Mesenchymal stem cell (in vitro differentiated cells and primary cell): ENCODE results near the gene KIF26B.

Experiments
- DNase-seq: peaks from one replicate; pipeline ENCODE4 v3.0.0-alpha.2; 2013
- H2AFZ ChIP-seq: one replicate; pipeline ENCODE4 v1.6.1; 2013; ENCODE audit warnings: low read depth, mild to moderate bottlenecking, control low read depth, inconsistent platforms, low read length, moderate library complexity
- H2AK5ac ChIP-seq: 2 replicates; pipeline ENCODE4 v1.6.1; 2013; ENCODE audit warnings: low read length, moderate library complexity, mild to moderate bottlenecking, inconsistent platforms; ENCODE audit not compliant: severe bottlenecking
- H2BK120ac ChIP-seq: one replicate; pipeline ENCODE4 v1.6.1; 2013; ENCODE audit warnings: low read depth, mild to moderate bottlenecking, inconsistent platforms, low read length, moderate library complexity
- H2BK12ac ChIP-seq, 2 experiments: one replicate each; pipeline ENCODE4 v1.6.1; 2013; ENCODE audit warnings: inconsistent platforms in 2 of 2, low read length in 2 of 2, mild to moderate bottlenecking in 2 of 2, moderate library complexity in 2 of 2, control low read depth in 1 of 2
- H2BK15ac ChIP-seq: one replicate; pipeline ENCODE4 v1.6.1; 2013; ENCODE audit warnings: mild to moderate bottlenecking, low read depth, inconsistent platforms; ENCODE audit not compliant: poor library complexity, severe bottlenecking
- H2BK5ac ChIP-seq: 2 replicates; pipeline ENCODE4 v1.6.1; 2013; ENCODE audit warnings: low read depth, mild to moderate bottlenecking, low read length, control low read depth, inconsistent platforms; ENCODE audit not compliant: poor library complexity, severe bottlenecking
- H3K14ac ChIP-seq, 2 experiments: one replicate each; pipeline ENCODE4 v1.6.1; 2013; ENCODE audit warnings: inconsistent platforms in 2 of 2, low read length in 2 of 2, control low read depth in 1 of 2, mild to moderate bottlenecking in 1 of 2, moderate library complexity in 1 of 2
- H3K18ac ChIP-seq, 2 experiments: one replicate each; pipeline ENCODE4 v1.6.1; 2013; ENCODE audit warnings: inconsistent platforms in 2 of 2, low read length in 2 of 2, control low read depth in 1 of 2, low read depth in 1 of 2, mild to moderate bottlenecking in 1 of 2
- H3K23ac ChIP-seq, 2 experiments: one replicate each; pipeline ENCODE4 v1.6.1; 2013; ENCODE audit warnings: inconsistent platforms in 2 of 2, low read length in 2 of 2, mild to moderate bottlenecking in 2 of 2, moderate library complexity in 2 of 2, control low read depth in 1 of 2
- H3K27ac ChIP-seq: 2 replicates; pipeline ENCODE4 v1.5.1; 2013; ENCODE audit warnings: mild to moderate bottlenecking, moderate library complexity, low read length, control low read depth, inconsistent platforms; ENCODE audit not compliant: poor library complexity, severe bottlenecking
- H3K27me3 ChIP-seq, 2 experiments: 2 replicates each; pipeline versions ENCODE4 v1.6.1 to v1.7.0; 2013; ENCODE audit warnings: low read length in 2 of 2, mild to moderate bottlenecking in 2 of 2, moderate library complexity in 2 of 2, control low read depth in 1 of 2, inconsistent platforms in 1 of 2; ENCODE audit not compliant: control insufficient read depth in 1 of 2, insufficient read depth in 1 of 2
- H3K36me3 ChIP-seq, 2 experiments: 2 replicates each; pipeline versions ENCODE4 v1.6.1 to v1.7.0; 2013; ENCODE audit warnings: low read length in 2 of 2, control low read depth in 1 of 2, inconsistent platforms in 1 of 2, low read depth in 1 of 2, mild to moderate bottlenecking in 1 of 2; ENCODE audit not compliant: insufficient read depth in 2 of 2, control insufficient read depth in 1 of 2
- H3K4ac ChIP-seq, 2 experiments: one replicate each; pipeline ENCODE4 v1.6.1; 2013; ENCODE audit warnings: inconsistent platforms in 2 of 2, low read length in 2 of 2, mild to moderate bottlenecking in 2 of 2, moderate library complexity in 2 of 2, control low read depth in 1 of 2, low read depth in 1 of 2
- H3K4me1 ChIP-seq: 2 replicates; pipeline ENCODE4 v1.6.1; 2013; ENCODE audit warnings: low read depth, low read length, control low read depth; ENCODE audit not compliant: control insufficient read depth, insufficient read depth
- H3K4me2 ChIP-seq: 2 replicates; pipeline ENCODE4 v1.6.1; 2013; ENCODE audit warnings: low read length, mild to moderate bottlenecking, inconsistent platforms; ENCODE audit not compliant: poor library complexity, severe bottlenecking
- H3K4me3 ChIP-seq, 2 experiments: 2 replicates each; pipeline versions ENCODE4 v1.5.1 to v1.7.0; 2013; ENCODE audit warnings: low read length in 2 of 2, mild to moderate bottlenecking in 2 of 2, control low read depth in 1 of 2, low read depth in 1 of 2; ENCODE audit not compliant: insufficient read depth in 1 of 2
- H3K79me1 ChIP-seq: replicated peaks from 2 replicates; pipeline ENCODE4 v1.6.1; 2013; ENCODE audit warnings: mild to moderate bottlenecking, control low read depth, low read length, inconsistent platforms; ENCODE audit not compliant: poor library complexity, severe bottlenecking
- H3K9ac ChIP-seq: 2 replicates; pipeline ENCODE4 v1.7.0; 2013; ENCODE audit warnings: mild to moderate bottlenecking, low read length, moderate library complexity
- H3K9me3 ChIP-seq: 2 replicates; pipeline ENCODE4 v1.7.0; 2013; ENCODE audit warnings: mild to moderate bottlenecking, low read length; ENCODE audit not compliant: control insufficient read depth
- H4K8ac ChIP-seq: one replicate; pipeline ENCODE4 v1.6.1; 2013; ENCODE audit warnings: inconsistent platforms, mild to moderate bottlenecking, low read length, moderate library complexity
- H4K91ac ChIP-seq: one replicate; pipeline ENCODE4 v1.6.1; 2013; ENCODE audit warnings: mild to moderate bottlenecking, low read length, inconsistent platforms
- WGBS: methylation state at CpG from one replicate; pipeline ENCODE4 v1.1.7; 2013; ENCODE audit warnings: mixed read lengths; 5-methylcytosine and 5-hydroxymethylcytosine counted together

The KIF26B gene

DNA sequence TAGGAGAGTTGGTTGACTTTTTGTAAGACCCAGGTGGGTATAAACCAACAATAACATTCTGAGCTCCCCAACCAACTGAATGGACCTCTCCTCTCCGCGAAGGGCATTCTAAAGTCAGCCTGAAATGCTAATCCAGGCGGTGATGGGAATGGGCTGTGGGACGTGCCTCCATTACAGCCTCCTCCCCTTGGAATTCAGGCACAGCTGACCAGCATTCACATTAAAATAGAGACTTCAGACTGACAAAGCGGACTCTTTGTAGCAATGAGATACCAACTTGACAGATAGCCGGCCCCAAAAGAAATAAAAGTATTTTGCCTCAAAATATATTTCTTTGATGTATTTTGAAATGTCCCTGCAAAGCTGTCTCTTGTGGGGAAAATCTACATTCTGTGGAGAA, 101.7 kb downstream of the KIF26B start:
- 73% methylated on average over 4 of the region's 6 CpGs for WGBS
- H4K91ac ChIP-seq = no peak overlapping the region

DNA sequence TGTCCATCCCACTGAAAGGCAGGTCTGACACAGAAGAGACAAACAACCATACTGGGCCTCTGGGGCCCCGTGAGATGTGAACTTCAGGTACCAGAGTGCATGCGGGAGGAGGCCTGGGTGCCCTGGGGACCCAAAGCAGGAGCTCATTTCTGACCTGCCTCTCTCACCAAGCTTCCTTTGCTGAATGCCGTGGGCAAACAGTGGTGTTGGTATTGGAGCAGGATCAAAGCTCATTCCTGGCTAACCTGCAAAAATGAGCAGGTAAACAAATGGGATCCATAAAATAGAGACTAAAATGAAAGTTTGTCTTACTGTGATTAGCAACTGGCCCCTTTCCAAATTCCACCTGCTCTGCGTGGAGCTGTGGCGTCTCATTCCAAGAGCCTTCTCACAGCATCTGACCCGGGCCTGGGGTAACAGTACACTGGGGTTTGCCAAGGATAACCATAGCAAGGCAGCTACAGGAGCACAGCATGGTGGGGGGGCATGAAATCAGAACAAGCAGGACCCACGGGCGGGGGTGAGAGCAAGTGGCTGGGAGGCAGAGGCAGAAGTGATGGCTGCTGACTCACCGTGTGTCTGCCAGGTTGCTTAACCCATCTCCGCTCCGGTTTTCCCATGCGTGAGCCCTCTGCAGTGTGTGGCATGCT, 103.6 kb downstream of the KIF26B start:
- H3K18ac ChIP-seq = no peak overlapping the region
- no peak overlapping the region for H3K14ac ChIP-seq
- H3K4me3 ChIP-seq = no peak overlapping the region
- H3K9ac ChIP-seq = no peak overlapping the region
- no peak overlapping the region for H2AFZ ChIP-seq
- H3K4me1 ChIP-seq = peaks cover 34% of the 10 kb centered on the region
- no peak overlapping the region for H3K4me2 ChIP-seq
- no peak overlapping the region for H3K4ac ChIP-seq
- H4K91ac ChIP-seq = no peak overlapping the region
- peak overlapping the region; percentile 18 for H2AK5ac ChIP-seq
- H3K36me3 ChIP-seq = no peaks in the 10 kb centered on the region
- no peak for DNase-seq
- H3K23ac ChIP-seq = peak overlapping the region in 1 of 2 experiments; percentile 41
- H3K79me1 ChIP-seq = no peaks in the 10 kb centered on the region
- 90% methylated on average over 11 of the region's 12 CpGs for WGBS
- peak overlapping the region; percentile 50 for H3K27ac ChIP-seq
- no peak overlapping the region for H2BK5ac ChIP-seq
- H4K8ac ChIP-seq = no peak overlapping the region
- no peaks in the 10 kb centered on the region for H3K9me3 ChIP-seq
- H2BK12ac ChIP-seq = no peak overlapping the region
- H2BK120ac ChIP-seq = no peak overlapping the region
- no peak overlapping the region for H2BK15ac ChIP-seq
- peaks cover 0 to 7% of the 10 kb centered on the region in 2 experiments for H3K27me3 ChIP-seq

More for the DNA sequence above, 101.7 kb downstream of the KIF26B start:
- Histone ChIP-seq H2BK120ac (no peak overlapping the region), H2BK12ac (no peak overlapping the region), H3K18ac (no peak overlapping the region), H2AFZ (no peak overlapping the region), H3K36me3 (no peaks in the 10 kb centered on the region), H3K4me1 (peaks cover 26% of the 10 kb centered on the region), H2BK15ac (no peak overlapping the region), H3K27me3 (no peaks in the 10 kb centered on the region), H3K4me2 (no peak overlapping the region), H3K14ac (no peak overlapping the region), H3K4me3 (no peak overlapping the region), H2AK5ac (peak overlapping the region; percentile 47), H3K9me3 (peaks cover 4% of the 10 kb centered on the region), H3K23ac (no peak overlapping the region), H4K8ac (no peak overlapping the region), H3K27ac (no peak overlapping the region), H2BK5ac (no peak overlapping the region), H3K4ac (no peak overlapping the region), H3K79me1 (no peaks in the 10 kb centered on the region), H3K9ac (no peak overlapping the region)
- DNase-seq = no peak

DNA sequence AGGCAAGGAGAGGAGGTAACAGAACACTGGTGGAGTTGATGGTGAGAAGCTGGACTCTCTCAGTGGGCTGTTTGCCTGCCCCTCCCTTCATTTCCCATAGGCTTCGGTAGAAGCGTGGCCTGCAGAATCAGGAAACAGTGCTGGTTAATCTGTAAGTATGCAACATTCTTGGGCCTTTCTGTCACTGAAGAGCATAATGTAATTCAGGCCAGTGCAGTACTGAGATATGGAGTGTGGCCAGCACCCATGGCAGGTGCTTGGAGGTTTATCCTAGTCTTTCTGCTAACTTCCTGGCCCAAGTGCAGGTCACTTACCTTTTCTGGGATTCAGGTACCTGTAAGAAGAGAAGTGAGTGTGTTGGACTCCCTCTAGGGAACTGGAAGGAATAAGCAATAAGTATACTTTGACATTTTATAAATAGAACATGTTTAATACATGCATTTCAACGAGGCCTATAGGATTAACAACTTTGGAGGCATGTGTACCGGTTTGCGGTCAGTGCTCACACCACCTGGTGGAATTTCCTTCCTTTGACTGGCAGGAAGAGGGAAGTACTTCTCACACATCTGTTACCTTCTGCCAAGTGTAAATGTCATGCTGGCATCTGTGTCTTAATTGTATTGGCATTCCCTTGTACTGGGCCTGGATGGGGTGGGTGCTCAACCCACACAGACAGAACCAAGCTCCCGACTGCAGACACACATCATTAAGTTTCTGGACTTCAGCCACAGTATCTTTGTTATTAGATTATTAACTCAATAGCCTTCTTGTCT, 105.5 kb downstream of the KIF26B start:
- Histone ChIP-seq H3K79me1 (no peaks in the 10 kb centered on the region), H3K4ac (no peak overlapping the region), H3K4me2 (no peak overlapping the region), H3K4me1 (peaks cover 33% of the 10 kb centered on the region), H3K27ac (peak overlapping the region; percentile 93), H4K8ac (no peak overlapping the region), H3K23ac (no peak overlapping the region), H3K9ac (no peak overlapping the region), H3K14ac (no peak overlapping the region), H3K9me3 (no peaks in the 10 kb centered on the region), H2BK5ac (peak overlapping the region; percentile 76), H3K18ac (no peak overlapping the region), H2BK120ac (no peak overlapping the region), H2BK12ac (no peak overlapping the region), H2BK15ac (no peak overlapping the region), H2AK5ac (no peak overlapping the region), H4K91ac (no peak overlapping the region), H3K4me3 (no peak overlapping the region), H3K36me3 (no peaks in the 10 kb centered on the region), H2AFZ (no peak overlapping the region), H3K27me3 (peaks cover 0 to 9% of the 10 kb centered on the region in 2 experiments)
- peak; percentile 6 for DNase-seq
- WGBS = 54% methylated on average over 5 of the region's 6 CpGs

DNA sequence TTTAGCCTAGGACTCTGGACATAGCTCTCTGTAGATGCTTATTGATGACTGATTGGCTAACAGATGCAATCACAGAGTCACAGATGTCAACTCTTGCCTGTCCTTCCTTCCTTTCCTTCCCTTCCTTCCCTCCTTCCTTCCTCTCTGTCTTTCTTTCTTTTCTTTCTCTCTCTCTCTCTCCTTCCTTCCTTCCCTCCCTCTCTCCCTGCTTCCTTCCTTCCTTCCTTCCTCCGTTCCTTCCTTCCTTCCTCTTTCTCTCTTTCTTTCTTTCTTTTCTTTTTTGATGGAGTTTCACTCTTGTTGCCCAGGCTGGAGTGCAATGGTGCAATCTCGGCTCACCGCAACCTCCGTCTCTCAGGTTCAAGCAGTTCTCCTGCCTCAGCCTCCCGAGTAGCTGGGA, 106.1 kb downstream of the KIF26B start:
- Histone ChIP-seq H3K4me3 (no peak overlapping the region), H2AK5ac (no peak overlapping the region), H4K8ac (no peak overlapping the region), H3K79me1 (no peaks in the 10 kb centered on the region), H2AFZ (no peak overlapping the region), H2BK15ac (no peak overlapping the region), H3K4me2 (peak overlapping the region; percentile 31), H3K14ac (no peak overlapping the region), H3K18ac (no peak overlapping the region), H3K27ac (peak overlapping the region; percentile 93), H3K9me3 (no peaks in the 10 kb centered on the region), H2BK120ac (no peak overlapping the region), H3K27me3 (peaks cover 0 to 9% of the 10 kb centered on the region in 2 experiments), H2BK12ac (no peak overlapping the region), H3K36me3 (no peaks in the 10 kb centered on the region), H2BK5ac (peak overlapping the region; percentile 95), H3K23ac (no peak overlapping the region), H3K9ac (no peak overlapping the region), H4K91ac (no peak overlapping the region), H3K4ac (no peak overlapping the region), H3K4me1 (peaks cover 31% of the 10 kb centered on the region)
- 98% methylated on average over 5 of the region's 5 CpGs for WGBS
- DNase-seq = no peak
